ENCODE data around the gene GLRA2. TPM values are rescaled to one million over a fixed set of nuclear protein-coding genes. Genes with fewer than 3 reads are reported as not detected.

The GLRA2 gene
- not detected in 2 replicates for total RNA-seq

DNA sequence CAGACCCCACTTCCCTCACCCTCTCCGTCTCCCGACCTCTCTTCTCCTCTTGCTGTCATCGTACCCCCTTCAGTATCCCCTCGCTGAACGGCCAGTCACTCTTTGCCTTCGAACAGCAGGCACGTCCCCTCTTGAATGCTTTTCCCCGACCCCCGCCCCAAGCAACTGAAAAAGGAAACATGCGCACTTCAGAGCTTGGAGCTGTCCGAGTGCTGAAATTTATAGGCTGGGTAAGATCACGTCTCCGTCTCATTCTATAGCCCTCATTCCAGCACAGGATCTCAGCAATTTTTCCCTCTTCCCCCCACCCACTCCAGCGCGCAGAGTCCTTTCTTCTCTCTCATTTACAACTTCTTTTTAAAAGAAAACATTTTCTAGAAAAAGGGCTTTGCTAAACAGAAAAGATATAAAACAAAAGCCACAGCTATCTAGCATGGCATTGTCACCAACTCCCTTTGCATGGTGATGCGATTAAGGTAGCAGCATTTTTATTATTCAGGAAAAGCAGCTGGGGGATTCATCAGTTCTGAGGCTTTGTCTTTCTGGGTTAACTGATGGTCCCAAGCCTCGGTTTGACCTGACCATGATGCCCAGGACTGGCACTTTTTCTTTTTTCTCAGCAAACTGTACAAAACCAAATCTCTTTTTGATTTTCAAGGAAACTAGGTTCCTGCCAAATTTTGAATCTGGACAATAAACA lies at the start of gene GLRA2:
GLRA2 (plus strand) TSS at position 247 of the 700 bp plus-strand sequence. CDS start 522 bp downstream, outside the sequence.

